Tibial artery (tissue), 4 donors: ENCODE data around the gene CREBRF.

Source experiments
- DNase-seq, 2 donors: peaks; one replicate each; pipeline ENCODE4 v3.0.0-alpha.2; 2019
- H3K27ac ChIP-seq, 2 donors: fragments of 200-600 bp; sonication (generic) in 1 of 2; 1 replicate in 1 of 2; 2 replicates in 1 of 2; pipeline ENCODE4 v1.5.1; 2018 to 2019; ENCODE audit warnings: mild to moderate bottlenecking in 1 of 2
- H3K27me3 ChIP-seq, 2 donors: fragments of 200-600 bp; sonication (generic) in 1 of 2; one replicate each; pipeline versions ENCODE4 v1.5.1 to v1.6.0; 2016 to 2019
- H3K36me3 ChIP-seq, 3 donors: fragments of 200-600 bp; sonication (generic) in 2 of 3; one replicate each; pipeline ENCODE4 v1.5.1; 2016 to 2019; ENCODE audit warnings: mild to moderate bottlenecking in 2 of 3
- H3K4me1 ChIP-seq, 4 donors: fragments of 200-600 bp; sonication (generic) in 2 of 4; 1 replicate in 3 of 4; 2 replicates in 1 of 4; pipeline ENCODE4 v1.5.1; 2016 to 2019
- H3K4me3 ChIP-seq, 2 donors: fragments of 200-600 bp; sonication (generic) in 1 of 2; 1 replicate in 1 of 2; 2 replicates in 1 of 2; pipeline ENCODE4 v1.5.1; 2018 to 2019; ENCODE audit warnings: mild to moderate bottlenecking in 2 of 2
- H3K9me3 ChIP-seq, 3 donors: fragments of 200-600 bp; sonication (generic) in 1 of 3; one replicate each; pipeline ENCODE4 v1.5.1; 2016 to 2019
- intact Hi-C: fragments of 100-400 bp; cut with DNase I; formaldehyde crosslinking; loops from one replicate; pipeline ENCODE4 v1.15.0; 2023; ENCODE audit warnings: low total_unique reads
- TF ChIP-seq, protein P1 (sequence below), 2 experiments: fragments of 200-600 bp in 1 of 2; fragments of 450-650 bp in 1 of 2; IDR thresholded peaks; one replicate each; pipeline ENCODE4 v1.5.1; 2017 to 2019; ENCODE audit warnings: antibody characterized with exemption in 2 of 2, mild to moderate bottlenecking in 1 of 2, moderate library complexity in 1 of 2

The CREBRF gene

DNA sequence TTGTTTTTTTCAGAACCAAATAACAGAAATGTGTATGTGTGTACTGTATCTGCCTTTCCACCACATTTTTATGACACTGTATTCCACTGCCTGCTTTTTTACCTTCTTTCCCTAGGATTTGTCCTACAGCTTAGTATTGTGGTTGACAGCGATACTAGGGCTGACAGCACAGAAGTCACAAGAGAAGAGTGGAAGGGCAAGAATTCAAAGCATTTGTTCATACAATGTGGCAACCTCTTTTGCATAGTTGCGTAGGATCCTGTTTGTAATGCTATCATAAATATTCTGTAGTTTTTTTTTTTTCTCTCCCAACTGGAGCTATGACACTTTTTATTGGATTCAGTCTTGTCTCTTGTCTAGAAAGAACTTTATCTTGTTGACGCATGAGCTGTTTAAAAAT, 82.6 kb downstream of the CREBRF start:
- Histone ChIP-seq H3K27me3 (no peaks in the 10 kb centered on the region), H3K27ac (no peak overlapping the region), H3K4me3 (no peak overlapping the region), H3K9me3 (no peaks in the 10 kb centered on the region), H3K36me3 (peaks cover 2 to 19% (median 16%) of the 10 kb centered on the region in 3 donors), H3K4me1 (no peaks in the 10 kb centered on the region)
- no peak for DNase-seq
- intact Hi-C loops: no loop called here
- TF ChIP-seq, protein P1, sequence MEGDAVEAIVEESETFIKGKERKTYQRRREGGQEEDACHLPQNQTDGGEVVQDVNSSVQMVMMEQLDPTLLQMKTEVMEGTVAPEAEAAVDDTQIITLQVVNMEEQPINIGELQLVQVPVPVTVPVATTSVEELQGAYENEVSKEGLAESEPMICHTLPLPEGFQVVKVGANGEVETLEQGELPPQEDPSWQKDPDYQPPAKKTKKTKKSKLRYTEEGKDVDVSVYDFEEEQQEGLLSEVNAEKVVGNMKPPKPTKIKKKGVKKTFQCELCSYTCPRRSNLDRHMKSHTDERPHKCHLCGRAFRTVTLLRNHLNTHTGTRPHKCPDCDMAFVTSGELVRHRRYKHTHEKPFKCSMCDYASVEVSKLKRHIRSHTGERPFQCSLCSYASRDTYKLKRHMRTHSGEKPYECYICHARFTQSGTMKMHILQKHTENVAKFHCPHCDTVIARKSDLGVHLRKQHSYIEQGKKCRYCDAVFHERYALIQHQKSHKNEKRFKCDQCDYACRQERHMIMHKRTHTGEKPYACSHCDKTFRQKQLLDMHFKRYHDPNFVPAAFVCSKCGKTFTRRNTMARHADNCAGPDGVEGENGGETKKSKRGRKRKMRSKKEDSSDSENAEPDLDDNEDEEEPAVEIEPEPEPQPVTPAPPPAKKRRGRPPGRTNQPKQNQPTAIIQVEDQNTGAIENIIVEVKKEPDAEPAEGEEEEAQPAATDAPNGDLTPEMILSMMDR (IDR thresholded peaks at IDR 0.05): no peak

DNA sequence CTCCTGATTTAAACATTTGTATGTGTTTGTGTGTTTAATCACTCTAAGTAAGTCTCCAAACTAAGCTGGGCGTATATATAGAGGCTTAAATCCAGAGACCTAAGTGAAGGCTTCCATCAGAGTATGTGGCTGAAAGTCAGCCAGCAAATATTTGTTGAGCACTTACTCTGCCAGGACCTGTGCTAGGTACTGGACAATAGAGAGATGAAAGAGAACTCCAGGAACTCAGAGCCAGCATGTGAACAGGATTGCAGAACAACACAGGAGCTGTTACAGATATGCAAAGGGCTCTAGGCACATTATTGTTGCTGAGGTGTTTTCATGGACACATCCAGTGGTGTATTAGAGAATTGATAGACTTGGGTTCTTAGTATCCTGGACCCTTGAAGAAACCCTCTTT, 83.5 kb downstream of the CREBRF start:
- no peaks in the 10 kb centered on the region for H3K9me3 ChIP-seq
- no peaks in the 10 kb centered on the region for H3K27me3 ChIP-seq
- no peak for DNase-seq
- peaks cover 0 to 14% (median 11%) of the 10 kb centered on the region in 3 donors for H3K36me3 ChIP-seq
- TF ChIP-seq, protein P1 (IDR thresholded peaks at IDR 0.05): no peak
- H3K4me1 ChIP-seq: no peaks in the 10 kb centered on the region
- intact Hi-C loops: loop anchor here (10.0 kb wide), 1 partner anchor 435 kb away; no protein-coding TSS in a partner anchor
- H3K27ac ChIP-seq: no peak overlapping the region
- no peak overlapping the region for H3K4me3 ChIP-seq

DNA sequence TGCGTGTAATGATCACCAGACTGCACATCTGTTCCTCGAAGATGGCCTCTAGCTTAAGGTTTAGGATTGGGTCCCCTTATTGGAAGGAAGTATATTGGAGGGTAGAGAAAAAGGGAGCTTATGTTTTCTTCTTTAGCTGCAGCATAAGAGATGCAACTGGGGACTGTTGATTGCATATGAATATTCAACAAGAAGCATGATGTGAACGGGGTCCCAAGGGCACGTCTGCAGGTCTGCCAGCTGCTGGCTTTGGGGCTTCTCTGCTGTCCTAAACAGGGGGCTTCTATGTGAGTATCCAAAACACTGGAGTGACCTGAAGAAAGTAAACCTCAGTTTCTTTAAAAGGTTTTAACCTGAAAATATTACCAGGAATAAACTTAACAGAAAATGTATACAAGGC, 84.6 kb downstream of the CREBRF start:
- Histone ChIP-seq H3K9me3 (no peaks in the 10 kb centered on the region), H3K4me3 (no peak overlapping the region), H3K4me1 (peaks cover 0 to 10% (median 0%) of the 10 kb centered on the region in 4 donors), H3K27me3 (no peaks in the 10 kb centered on the region), H3K36me3 (peaks cover 0 to 14% (median 5%) of the 10 kb centered on the region in 3 donors), H3K27ac (no peak overlapping the region)
- intact Hi-C loops: loop anchor here (10.0 kb wide), 1 partner anchor 436 kb away; no protein-coding TSS in a partner anchor
- TF ChIP-seq, protein P1 (IDR thresholded peaks at IDR 0.05): no peak
- no peak for DNase-seq

DNA sequence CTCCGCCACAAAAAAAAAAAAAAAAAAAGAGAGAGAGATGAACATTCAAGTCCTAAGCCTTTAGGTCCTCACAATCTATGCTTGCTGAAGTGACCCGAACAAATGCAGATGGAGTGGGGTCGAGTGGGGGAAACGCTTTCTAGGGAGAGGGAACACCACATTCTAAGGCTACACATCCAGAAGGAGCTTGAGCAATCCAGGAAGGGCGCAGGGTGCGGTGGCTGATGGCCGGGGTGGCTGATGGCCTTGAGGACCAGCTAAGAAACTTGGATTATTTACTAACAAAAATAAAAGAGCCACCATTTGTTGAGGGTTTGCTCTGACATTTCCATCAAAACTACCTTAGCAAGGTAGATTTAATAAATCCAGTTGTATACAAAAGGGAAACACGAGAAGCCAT, 87.4 kb downstream of the CREBRF start:
- peaks cover 0 to 14% (median 3%) of the 10 kb centered on the region in 3 donors for H3K36me3 ChIP-seq
- TF ChIP-seq, protein P1 (IDR thresholded peaks at IDR 0.05): no peak
- H3K27ac ChIP-seq: no peak overlapping the region
- DNase-seq: no peak
- H3K4me3 ChIP-seq: no peak overlapping the region
- no peaks in the 10 kb centered on the region for H3K27me3 ChIP-seq
- peaks cover 0 to 10% (median 0%) of the 10 kb centered on the region in 4 donors for H3K4me1 ChIP-seq
- H3K9me3 ChIP-seq: no peaks in the 10 kb centered on the region
- intact Hi-C loops: loop anchor here (10.0 kb wide), 1 partner anchor 439 kb away; no protein-coding TSS in a partner anchor

DNA sequence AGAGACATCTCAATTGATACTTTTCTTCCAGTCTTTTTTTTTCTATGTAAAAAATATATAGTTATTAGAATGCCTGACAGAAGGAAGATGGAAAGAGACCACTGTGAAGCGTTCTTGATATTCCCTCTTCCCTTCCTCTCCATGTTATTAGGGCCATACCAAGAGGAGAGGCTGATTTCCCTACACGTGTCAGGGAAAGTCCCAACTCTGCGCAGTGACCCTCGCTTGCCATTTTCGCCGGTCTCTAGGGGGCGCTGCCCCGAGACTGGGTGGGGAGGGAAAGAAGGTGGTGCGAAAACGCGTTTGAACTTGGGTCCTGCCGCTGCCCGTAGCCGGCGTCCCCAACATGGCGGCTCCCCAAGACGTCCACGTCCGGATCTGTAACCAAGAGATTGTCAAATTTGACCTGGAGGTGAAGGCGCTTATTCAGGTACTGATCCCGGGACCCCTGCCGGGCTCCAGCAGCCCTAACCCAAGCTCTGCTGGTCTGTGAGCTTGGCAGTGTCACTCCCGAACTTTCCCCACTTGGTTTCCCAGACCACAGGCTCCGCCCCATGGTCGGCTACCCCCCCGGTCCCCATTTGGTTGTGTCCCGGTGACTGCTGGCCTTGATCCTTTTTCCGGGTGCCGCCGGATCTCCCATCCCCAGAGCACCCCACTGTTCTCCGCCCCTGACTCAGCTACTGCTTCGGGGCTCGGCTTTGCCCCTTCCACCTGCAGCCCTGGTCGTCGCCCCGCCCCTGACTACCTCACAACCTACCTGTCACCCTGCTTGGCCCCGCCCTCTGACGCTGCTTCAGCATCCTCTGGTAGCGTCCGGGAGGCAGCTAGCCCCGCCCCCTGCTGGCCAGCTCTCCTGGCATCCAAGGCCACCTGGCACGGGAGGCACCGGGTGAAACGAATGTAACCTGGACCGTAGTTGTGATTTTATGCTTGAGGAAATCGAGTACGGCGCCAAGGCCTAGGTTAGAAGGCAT, 88.3 kb downstream of the CREBRF start, which contains the start of gene BNIP1:
Gene BNIP1, plus strand, starts transcription at position 332 of the 977 bp plus-strand sequence. Its CDS starts 15 bp downstream, at position 347.
- Histone ChIP-seq H3K27ac (peak within 1 kb of the TSS; percentile 69 to 82), H3K36me3 (peaks cover 0 to 19% (median 10%) of the 10 kb centered on the region in 3 donors), H3K4me3 (peak within 1 kb of the TSS; percentile 69 to 84), H3K4me1 (peaks cover 0 to 10% (median 0%) of the 10 kb centered on the region in 4 donors), H3K27me3 (no peaks in the 10 kb centered on the region), H3K9me3 (no peaks in the 10 kb centered on the region)
- TF ChIP-seq, protein P1 (IDR thresholded peaks at IDR 0.05): peak; percentile 87 to 89
- peak; percentile 89 to 95 for DNase-seq
- intact Hi-C loops: loop anchor here (2.0 to 10.0 kb wide), 2 partner anchors 160 to 440 kb away; no protein-coding TSS in a partner anchor
